ENCODE results near the gene AP1B1. TPM values are rescaled to one million over a fixed set of nuclear protein-coding genes. Genes with fewer than 3 reads are reported as not detected.
A peak's percentile ranks its signal among the peaks of the same experiment; 100 is the strongest.
"Not testable (repeated sequence)": the region's sequence is repeated elsewhere in the genome, so short reads cannot be mapped to it uniquely, and the experiment has no call there.

The AP1B1 gene
- total RNA-seq, 1 experiment from 2014 or later: 101 TPM

DNA sequence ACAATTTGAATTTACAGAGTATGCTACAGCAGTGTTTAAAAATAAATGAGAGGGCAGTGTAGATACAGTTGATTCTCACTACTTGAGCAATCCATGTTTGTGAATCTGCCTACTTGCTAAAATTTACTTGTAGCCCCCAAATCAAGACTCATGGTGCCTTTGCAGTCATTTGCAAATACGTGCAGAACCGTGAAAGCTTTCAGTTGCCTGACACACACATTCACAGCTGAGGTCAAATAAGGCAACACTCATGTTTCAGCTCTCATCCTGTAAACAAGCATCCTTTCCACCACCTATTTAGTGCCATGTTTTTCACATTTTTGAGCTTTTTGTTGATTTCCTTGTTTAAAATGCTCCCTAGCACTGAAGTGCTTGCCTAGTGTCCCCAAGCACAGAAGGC is 40.3 kb downstream of the AP1B1 start:
- no peaks in the 10 kb centered on the region for H3K9me3 ChIP-seq
- TF ChIP-seq, protein P1, sequence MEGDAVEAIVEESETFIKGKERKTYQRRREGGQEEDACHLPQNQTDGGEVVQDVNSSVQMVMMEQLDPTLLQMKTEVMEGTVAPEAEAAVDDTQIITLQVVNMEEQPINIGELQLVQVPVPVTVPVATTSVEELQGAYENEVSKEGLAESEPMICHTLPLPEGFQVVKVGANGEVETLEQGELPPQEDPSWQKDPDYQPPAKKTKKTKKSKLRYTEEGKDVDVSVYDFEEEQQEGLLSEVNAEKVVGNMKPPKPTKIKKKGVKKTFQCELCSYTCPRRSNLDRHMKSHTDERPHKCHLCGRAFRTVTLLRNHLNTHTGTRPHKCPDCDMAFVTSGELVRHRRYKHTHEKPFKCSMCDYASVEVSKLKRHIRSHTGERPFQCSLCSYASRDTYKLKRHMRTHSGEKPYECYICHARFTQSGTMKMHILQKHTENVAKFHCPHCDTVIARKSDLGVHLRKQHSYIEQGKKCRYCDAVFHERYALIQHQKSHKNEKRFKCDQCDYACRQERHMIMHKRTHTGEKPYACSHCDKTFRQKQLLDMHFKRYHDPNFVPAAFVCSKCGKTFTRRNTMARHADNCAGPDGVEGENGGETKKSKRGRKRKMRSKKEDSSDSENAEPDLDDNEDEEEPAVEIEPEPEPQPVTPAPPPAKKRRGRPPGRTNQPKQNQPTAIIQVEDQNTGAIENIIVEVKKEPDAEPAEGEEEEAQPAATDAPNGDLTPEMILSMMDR (IDR thresholded peaks at IDR 0.05; ENCODE audit: insufficient read depth in 1 of 2, low read depth in 1 of 2, low read length in 1 of 2, severe bottlenecking in 1 of 2, unreplicated experiment in 1 of 2): no peak
- Mint-ChIP-seq H3K27me3 (ENCODE audit: insufficient read depth, unreplicated experiment) (no peaks in the 10 kb centered on the region), H3K4me3 (ENCODE audit: unreplicated experiment) (no peak overlapping the region), H3K9me3 (ENCODE audit: unreplicated experiment) (no peaks in the 10 kb centered on the region), H3K27ac (ENCODE audit: unreplicated experiment) (no peak overlapping the region), H3K36me3 (ENCODE audit: insufficient read depth, unreplicated experiment) (peaks cover 50% of the 10 kb centered on the region), H3K4me1 (ENCODE audit: low read depth, unreplicated experiment) (peaks cover 1% of the 10 kb centered on the region)
- no peak for DNase-seq
- no peaks in the 10 kb centered on the region for H3K4me1 ChIP-seq
- BruUV-seq (replicated peaks): TSS peak; percentile 6
- ChIA-PET CTCF (interaction anchor here (0.9 kb wide), 1 partner anchor 27 kb away, joined by 3 read pairs; no protein-coding TSS in a partner anchor), POLR2A (no interaction called here)
- H3K27me3 ChIP-seq (replicated peaks; ENCODE audit: control insufficient read depth, insufficient read depth, low read length): no peaks in the 10 kb centered on the region
- H3K36me3 ChIP-seq (ENCODE audit: control insufficient read depth, insufficient read depth, low read length): peaks cover 1% of the 10 kb centered on the region
- no peak overlapping the region for H3K4me3 ChIP-seq (ENCODE audit: low read depth, low read length)
- intact Hi-C loops (cut with micrococcal nuclease; ENCODE audit: unreplicated experiment): no loop called here

DNA sequence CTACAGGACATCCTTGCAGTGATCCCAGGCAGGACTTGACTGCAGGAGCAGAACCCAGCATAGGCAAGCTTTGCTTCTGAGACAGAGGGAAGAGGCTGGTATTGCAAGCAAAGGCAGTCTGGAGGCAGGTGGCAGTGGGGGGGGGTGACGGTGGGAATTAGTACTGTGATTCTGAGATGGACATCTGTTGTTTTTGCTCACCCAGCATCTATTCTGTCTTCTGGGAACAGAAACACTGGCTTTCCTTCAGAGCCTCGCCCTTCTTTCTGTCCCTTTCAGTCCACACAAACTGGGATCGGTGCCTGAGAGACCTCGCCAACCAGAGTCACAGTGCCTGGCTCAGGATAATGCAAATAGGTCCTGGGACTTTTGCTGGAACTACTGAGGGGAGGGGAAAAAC is 41.7 kb downstream of the AP1B1 start:
- no peaks in the 10 kb centered on the region for H3K9me3 Mint-ChIP-seq (ENCODE audit: unreplicated experiment)
- TF ChIP-seq, protein P1 (IDR thresholded peaks at IDR 0.05; ENCODE audit: insufficient read depth in 1 of 2, low read depth in 1 of 2, low read length in 1 of 2, severe bottlenecking in 1 of 2, unreplicated experiment in 1 of 2): no peak
- peaks cover 8% of the 10 kb centered on the region for H3K4me1 Mint-ChIP-seq (ENCODE audit: low read depth, unreplicated experiment)
- H3K4me3 Mint-ChIP-seq (ENCODE audit: unreplicated experiment): no peak overlapping the region
- Histone ChIP-seq H3K4me3 (ENCODE audit: low read depth, low read length) (no peak overlapping the region), H3K4me1 (peaks cover 6% of the 10 kb centered on the region; the same call in 1 of the 2 replicates), H3K36me3 (ENCODE audit: control insufficient read depth, insufficient read depth, low read length) (peaks cover 1% of the 10 kb centered on the region), H3K27me3 (replicated peaks; ENCODE audit: control insufficient read depth, insufficient read depth, low read length) (no peaks in the 10 kb centered on the region), H3K9me3 (no peaks in the 10 kb centered on the region)
- no peak overlapping the region for H3K27ac Mint-ChIP-seq (ENCODE audit: unreplicated experiment)
- H3K27me3 Mint-ChIP-seq (ENCODE audit: insufficient read depth, unreplicated experiment): no peaks in the 10 kb centered on the region
- no peak for DNase-seq
- ChIA-PET CTCF (interaction anchor here (0.7 to 1.1 kb wide), 2 partner anchors 11 to 20 kb away, joined by 3 read pairs; no protein-coding TSS in a partner anchor), POLR2A (no interaction called here)
- intact Hi-C loops (cut with micrococcal nuclease; ENCODE audit: unreplicated experiment): no loop called here
- no TSS peak for BruUV-seq (replicated peaks)
- H3K36me3 Mint-ChIP-seq (ENCODE audit: insufficient read depth, unreplicated experiment): peaks cover 56% of the 10 kb centered on the region

DNA sequence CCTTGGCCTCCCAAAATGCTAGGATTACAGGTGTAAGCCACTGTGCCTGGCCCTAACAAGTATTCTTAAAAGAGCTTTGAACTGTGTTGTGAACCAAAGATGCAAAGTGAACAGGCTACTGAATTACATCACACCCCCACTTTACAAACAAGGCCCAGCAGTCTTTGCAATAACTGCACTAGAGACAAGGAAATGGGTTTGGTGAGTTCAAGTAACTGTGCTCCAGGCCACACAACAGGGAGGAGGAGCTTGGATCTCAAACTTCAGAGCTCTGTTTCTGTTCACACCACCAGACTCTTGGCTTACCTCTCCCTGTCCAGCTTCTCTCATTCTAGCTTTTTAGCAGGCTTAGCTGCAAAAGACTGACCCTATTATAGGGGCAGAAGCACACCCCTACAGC is 42.4 kb downstream of the AP1B1 start:
- intact Hi-C loops (cut with micrococcal nuclease; ENCODE audit: unreplicated experiment): no loop called here
- H3K36me3 ChIP-seq (ENCODE audit: control insufficient read depth, insufficient read depth, low read length): peaks cover 1% of the 10 kb centered on the region
- Mint-ChIP-seq H3K9me3 (ENCODE audit: unreplicated experiment) (no peaks in the 10 kb centered on the region), H3K4me1 (ENCODE audit: low read depth, unreplicated experiment) (peaks cover 8% of the 10 kb centered on the region), H3K4me3 (ENCODE audit: unreplicated experiment) (no peak overlapping the region), H3K27ac (ENCODE audit: unreplicated experiment) (no peak overlapping the region), H3K27me3 (ENCODE audit: insufficient read depth, unreplicated experiment) (no peaks in the 10 kb centered on the region), H3K36me3 (ENCODE audit: insufficient read depth, unreplicated experiment) (peaks cover 63% of the 10 kb centered on the region)
- H3K9me3 ChIP-seq: no peaks in the 10 kb centered on the region
- DNase-seq: no peak
- no peaks in the 10 kb centered on the region for H3K27me3 ChIP-seq (replicated peaks; ENCODE audit: control insufficient read depth, insufficient read depth, low read length)
- CTCF ChIA-PET: interaction anchor here (1.1 kb wide), 1 partner anchor 11 kb away, joined by 3 read pairs; no protein-coding TSS in a partner anchor
- POLR2A ChIA-PET: interaction anchor here (0.5 kb wide), 1 partner anchor 67 kb away, joined by 3 read pairs; no protein-coding TSS in a partner anchor
- H3K4me3 ChIP-seq (ENCODE audit: low read depth, low read length): no peak overlapping the region
- peaks cover 6% of the 10 kb centered on the region; the same call in 1 of the 2 replicates for H3K4me1 ChIP-seq
- TF ChIP-seq, protein P1 (IDR thresholded peaks at IDR 0.05; ENCODE audit: insufficient read depth in 1 of 2, low read depth in 1 of 2, low read length in 1 of 2, severe bottlenecking in 1 of 2, unreplicated experiment in 1 of 2): no peak
- BruUV-seq (replicated peaks): no TSS peak

DNA sequence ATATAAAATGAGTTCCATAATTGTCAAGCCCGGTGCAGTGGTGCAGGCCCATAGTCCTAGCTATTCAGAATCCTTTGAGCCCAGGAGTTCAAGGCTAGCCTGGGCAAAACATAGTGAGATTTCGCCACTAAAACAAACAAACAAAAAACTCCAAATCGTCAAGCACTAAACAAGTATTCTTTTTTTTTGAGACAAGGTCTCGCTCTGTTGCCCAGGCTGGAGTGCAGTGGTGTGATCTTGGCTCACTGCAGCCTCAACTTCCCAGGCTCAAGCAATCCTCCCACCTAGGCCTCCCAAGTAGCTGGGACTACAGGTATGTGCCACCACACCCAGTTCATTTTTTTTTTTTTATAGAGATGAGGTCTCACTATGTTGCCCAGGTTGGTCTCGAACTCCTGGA is 43.5 kb downstream of the AP1B1 start:
- H3K36me3 ChIP-seq (ENCODE audit: control insufficient read depth, insufficient read depth, low read length); H3K27me3 Mint-ChIP-seq (ENCODE audit: insufficient read depth, unreplicated experiment); H3K9me3 Mint-ChIP-seq (ENCODE audit: unreplicated experiment); CTCF ChIA-PET; H3K4me1 Mint-ChIP-seq (ENCODE audit: low read depth, unreplicated experiment); DNase-seq; H3K27me3 ChIP-seq (replicated peaks; ENCODE audit: control insufficient read depth, insufficient read depth, low read length); BruUV-seq (replicated peaks); H3K9me3 ChIP-seq; H3K4me3 Mint-ChIP-seq (ENCODE audit: unreplicated experiment); H3K4me3 ChIP-seq (ENCODE audit: low read depth, low read length); H3K4me1 ChIP-seq; intact Hi-C loops (cut with micrococcal nuclease; ENCODE audit: unreplicated experiment); H3K27ac Mint-ChIP-seq (ENCODE audit: unreplicated experiment): not testable (repeated sequence)
- POLR2A ChIA-PET: interaction anchor here (0.6 kb wide), 1 partner anchor 38 kb away, joined by 8 read pairs; no protein-coding TSS in a partner anchor
- peaks cover 66% of the 10 kb centered on the region for H3K36me3 Mint-ChIP-seq (ENCODE audit: insufficient read depth, unreplicated experiment)
